Measurements from ENCODE around the gene PROM1.

Gene PROM1

DNA sequence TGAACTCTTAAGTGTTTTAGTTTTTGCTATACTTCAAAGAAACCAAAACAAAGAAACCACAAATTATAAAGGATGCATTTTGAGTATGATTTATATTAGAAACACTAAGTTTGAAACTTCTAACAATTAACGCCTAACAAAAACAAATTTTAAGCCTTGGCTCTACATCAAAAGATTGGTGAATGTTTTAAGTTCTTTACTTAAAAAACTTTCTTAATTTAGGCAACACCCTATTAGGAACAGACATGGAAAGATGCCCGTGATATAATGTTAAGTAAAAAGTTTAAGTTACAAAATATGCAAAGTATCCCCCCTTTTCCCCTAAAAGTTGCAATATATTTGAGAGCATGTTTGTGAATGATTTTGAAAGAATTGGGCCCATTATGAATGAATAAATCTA is 21.2 kb downstream of the PROM1 start:
- no peak for DNase-seq (ENCODE audit: low read depth in 2 of 2)

DNA sequence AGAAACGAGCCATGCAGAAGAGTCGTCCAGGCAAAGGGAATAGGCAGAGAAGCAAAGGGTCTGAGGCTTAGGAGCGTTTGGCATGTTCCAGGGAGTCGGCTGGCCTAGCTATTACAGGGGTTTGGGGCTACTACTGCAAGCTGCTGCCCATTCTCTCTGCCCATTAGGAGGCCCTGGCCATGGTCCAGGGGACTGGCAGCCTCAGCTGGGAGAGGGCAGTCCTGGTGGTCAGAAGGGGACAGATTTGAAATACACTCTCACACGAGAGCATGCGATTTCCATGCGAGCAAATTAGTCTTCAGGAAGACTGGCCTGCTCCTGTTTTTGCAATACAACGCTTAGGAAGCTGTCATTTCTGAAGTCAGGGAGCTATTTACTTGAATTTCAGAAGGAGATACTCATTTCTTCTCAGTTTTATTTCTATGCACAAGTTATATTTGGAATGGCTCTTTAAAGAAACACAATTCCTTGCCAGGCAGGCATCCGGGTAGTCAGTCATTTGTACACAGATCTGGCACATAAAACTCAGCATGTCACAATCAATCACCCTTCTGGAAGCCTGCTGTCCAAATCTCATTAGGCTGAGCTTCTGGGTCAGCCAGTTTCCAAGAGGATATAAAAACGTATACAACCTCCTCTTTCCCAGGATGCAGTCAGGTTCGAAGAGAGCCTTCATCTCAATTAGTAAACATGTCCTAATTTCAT is 27.0 kb downstream of the PROM1 start:
- DNase-seq (ENCODE audit: low read depth in 2 of 2), result no peak

DNA sequence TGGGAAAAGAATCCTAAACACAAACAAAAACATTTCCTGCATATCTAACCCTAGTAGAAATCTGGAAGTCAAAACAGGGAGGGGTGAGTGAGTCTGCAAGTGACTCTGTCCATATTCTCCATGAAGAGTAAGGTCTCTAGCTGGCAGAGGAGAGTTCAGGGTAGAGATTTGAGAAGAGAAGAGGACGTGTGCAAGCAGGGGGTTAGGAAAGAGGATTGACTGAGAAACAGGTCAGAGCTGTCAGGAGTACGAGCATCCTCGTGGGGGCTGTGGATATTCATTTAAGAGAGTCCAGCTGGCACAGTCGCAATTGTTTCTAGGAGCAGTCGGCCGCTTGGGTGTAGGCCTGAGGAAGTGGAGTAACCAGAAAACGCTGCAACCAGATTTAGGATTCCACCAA is 27.9 kb downstream of the PROM1 start:
- DNase-seq (ENCODE audit: low read depth in 2 of 2), result no peak

DNA sequence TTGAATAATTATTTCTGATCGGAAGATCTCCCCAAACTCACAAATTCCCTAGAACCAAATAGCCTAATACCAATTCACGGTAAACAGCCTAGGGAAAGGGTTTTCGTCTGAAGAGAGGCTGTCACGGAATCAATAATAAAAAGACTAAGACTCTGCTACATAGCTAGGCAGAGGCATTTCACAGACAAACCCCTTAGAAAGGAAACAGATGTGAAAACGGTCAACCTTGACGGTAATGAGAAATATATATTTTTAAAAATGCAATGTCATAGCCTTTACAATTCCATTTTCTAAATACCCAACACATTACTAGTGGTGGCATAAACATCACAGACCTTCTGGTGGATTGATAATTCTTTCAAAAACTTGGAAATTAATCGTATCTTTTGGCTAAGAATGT is 28.4 kb downstream of the PROM1 start:
- DNase-seq (ENCODE audit: low read depth in 2 of 2), result no peak

DNA sequence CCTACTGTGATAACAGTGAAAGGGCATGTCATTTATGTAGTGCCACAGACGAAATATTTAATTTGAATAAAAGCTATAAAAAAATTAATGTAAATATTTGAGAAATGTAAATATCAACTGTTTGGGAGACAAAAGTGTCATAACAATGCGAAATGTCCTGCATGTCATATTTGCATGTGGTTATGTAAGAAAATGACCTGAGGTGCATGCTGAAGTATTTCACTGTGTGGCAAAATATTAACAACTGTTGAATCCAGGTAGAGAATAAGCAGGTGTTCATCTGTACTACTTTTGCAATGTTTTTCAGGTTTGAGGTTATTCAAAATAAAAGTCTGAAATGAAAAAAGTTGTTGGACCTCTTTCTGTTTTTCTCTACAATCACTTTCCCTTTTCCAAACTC is 30.9 kb downstream of the PROM1 start:
- DNase-seq (ENCODE audit: low read depth in 2 of 2), result no peak

DNA sequence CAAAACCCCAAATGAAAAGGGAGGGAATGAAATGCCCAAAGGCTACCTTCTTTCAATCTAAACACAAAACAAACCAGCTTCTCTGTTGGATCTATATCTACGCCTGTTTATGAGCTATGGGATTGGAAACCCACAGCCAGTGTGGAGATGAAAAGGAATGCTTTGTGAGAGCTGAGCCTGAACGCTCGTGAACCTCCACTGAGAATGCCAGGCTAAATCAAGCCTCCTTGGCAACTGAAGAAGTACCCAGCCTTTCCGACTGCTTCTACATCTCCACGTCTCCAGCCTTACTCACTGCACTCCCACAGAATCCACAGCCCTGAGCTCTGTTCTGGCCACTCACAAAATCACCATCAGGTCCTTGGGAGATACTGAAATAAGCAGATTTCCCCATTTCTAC is 31.8 kb downstream of the PROM1 start:
- no peak for DNase-seq (ENCODE audit: low read depth in 2 of 2)

DNA sequence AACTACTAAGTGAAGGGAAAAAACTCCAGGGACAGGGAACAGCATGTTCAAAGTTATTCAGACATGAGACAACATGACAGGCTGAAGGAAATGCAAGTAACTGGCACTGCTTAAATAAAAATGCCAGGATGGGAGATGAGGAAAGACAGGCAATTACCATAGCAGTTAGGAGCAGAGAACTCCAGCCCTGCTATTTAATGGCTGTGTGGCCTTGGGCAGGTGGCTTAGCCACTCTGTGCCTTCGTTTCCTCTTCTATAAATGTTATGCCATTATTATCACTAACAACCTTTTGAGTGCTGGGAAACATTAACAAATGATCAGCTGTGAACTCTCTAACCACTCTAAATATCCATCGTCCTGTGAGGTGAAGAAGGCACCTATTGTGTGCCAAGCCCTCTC is 32.7 kb downstream of the PROM1 start:
- DNase-seq (ENCODE audit: low read depth in 2 of 2), result no peak

DNA sequence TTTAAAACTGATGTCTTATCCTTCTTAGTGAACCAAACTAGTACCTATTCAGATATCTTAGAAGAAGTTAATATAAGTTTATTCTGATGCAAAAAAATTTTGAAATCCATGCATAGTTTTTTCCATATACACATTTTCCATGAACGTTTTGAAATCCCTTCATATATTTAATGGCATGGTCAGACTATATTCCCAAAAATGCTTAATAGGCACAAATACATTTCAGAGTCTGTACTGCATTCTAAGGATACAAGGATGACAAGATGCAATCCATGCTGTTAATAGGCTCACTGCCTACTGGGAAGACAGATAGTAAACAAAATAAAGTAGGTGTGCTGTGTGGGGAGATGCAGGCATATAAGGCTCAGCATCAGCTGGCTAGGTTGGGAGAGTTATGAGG is 33.2 kb downstream of the PROM1 start:
- no peak for DNase-seq (ENCODE audit: low read depth in 2 of 2)

DNA sequence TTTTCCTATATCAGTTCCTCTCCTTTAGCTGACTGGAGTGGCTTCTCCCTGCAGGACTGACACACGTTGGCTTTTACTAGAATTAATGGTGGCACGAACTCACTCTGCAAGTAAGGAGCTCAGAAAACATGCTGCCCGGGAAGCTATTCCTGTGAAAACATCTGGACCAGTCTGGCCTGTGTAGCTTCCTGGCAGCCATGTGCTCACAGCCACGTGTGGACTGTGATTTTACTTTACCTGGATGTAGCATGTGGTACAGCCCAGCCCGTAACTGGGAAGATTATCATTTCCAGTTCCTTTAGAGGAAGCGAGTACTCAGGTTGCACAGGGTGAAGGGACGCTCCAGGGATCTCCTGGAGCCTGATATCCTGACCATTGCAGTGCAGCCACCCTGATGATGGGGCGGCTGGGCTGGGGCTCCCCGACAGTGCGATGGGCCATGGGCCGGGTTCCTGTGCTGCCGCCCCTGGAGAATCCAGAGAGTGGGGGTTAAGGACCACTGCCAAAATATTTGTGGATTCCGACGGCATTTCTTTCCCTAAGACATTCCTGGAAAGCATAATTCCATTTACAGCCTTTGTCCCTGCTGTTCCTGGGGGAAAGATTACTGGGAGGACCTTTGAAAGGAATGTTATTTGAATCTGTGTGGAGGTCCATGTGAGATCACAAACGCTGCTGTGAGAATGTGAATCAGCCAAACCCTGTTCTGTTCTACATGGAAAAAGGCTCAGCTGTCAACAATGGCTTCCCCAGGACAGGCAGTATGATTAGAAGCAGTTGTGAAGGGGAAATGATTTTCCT is 35.0 kb downstream of the PROM1 start:
- DNase-seq (ENCODE audit: low read depth in 2 of 2), result no peak

DNA sequence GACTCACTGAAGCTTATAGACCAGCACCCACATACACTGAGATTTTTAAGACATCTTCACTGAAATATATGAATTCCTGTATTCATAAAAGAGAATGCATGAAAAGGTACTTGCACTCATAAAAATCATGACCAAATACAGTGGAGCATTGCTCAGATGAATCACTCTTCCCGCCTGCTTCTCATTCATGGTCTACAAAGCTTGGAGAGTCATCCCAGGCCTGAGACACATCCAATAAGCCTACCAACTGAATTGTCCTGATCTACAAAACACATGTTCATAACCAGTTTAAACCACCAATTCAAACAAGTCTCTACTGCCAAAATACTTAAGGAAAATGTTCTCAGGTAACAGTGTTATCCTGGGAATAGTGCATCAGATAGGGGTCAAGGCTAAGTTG is 38.1 kb downstream of the PROM1 start:
- DNase-seq (ENCODE audit: low read depth in 2 of 2), result no peak

DNA sequence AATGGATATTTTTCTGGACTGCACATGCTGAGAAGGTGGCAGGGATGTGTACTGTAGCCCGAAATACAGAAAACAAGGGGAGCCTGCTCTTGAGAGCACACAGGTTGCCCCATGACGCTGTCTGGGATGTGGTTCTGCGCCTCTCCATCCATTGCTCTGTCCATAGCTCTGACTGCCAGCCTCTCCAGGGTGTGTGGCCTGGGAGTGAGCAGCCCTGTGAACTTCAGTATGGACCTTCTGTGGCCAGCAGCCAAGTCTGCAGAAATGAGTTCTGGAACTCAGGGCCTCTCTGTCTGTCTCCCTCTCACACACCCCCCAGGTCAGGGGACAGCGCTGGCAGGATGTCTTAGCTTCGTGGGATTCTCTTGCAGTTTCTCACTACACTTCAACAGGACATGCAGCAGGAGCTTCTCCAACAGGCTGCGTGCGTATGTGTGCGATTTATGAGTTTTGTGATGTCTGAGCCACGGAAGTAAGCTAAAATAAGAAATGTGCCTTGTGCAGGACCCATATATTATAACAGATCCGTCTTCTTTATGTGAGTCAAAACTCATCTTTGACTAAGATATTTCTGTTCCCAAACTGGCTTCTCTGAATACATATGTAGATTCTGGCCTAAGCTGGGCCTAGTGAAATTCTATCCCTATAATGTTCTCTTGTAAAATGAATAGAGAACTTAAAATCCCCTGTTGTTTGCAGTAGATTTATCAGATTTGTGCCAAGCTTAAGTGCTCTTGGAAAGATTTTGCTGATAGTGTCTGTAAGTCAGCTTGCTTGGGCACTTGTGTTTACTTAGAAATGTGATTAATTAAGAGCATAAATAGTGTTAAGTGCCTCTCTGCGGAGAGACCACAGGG is 40.0 kb downstream of the PROM1 start:
- DNase-seq (ENCODE audit: low read depth in 2 of 2), result no peak

DNA sequence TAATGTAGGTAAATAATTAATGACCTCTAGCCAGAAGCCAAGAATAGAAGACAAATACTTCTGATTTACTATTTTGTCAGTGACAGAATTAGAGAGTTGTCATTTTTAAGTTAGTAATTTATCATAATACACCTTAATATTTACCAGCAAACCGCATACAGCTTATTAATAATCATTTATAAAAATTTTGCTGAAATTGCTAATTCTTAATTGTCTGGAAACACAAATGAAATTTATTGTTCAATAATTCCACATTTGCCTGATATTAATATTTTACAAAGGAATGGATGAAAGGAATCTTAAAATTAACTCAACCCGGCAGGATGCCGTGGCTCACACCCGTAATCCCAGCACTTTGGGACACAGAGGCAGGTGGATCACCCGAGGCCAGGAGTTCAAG is 44.7 kb downstream of the PROM1 start:
- no peak for DNase-seq (ENCODE audit: low read depth in 2 of 2)

DNA sequence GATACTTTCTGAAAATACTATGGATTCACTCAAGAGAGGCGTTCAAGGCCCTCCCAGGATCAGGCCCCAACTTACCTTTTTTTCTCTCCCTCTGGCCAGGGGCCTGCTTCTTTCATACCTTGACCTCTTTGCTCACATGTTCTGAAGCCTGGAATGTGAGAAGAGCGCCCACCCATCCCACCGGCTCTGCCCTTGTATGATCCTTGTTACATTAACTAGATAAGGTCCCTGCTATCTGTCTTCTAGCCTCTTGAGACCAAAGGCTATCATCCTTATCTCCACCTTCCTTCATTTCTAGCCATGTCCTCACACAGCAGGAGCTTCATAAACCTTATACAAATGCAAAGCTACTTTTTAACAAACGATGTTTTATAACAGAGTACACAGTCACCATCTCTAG is 45.9 kb downstream of the PROM1 start:
- no peak for DNase-seq (ENCODE audit: low read depth in 2 of 2)

DNA sequence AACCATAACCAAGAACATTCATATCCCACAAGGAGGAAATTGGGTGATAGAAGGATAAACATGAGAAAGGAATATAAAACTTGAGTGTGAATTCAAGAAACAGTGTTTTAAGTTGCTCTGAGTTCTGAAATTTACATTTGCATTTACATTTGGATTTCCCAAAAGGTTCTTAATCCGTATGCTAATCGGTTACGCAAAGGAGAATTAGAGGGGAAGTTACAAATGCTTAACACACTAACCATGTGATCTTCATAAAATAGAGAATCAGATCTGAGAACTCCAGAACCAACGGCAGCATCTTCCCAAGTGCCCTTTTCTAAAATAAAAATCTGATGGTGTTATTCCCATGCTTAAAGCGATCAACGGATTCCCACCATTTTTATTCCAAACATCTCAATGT is 48.0 kb downstream of the PROM1 start:
- no peak for DNase-seq (ENCODE audit: low read depth in 2 of 2)

DNA sequence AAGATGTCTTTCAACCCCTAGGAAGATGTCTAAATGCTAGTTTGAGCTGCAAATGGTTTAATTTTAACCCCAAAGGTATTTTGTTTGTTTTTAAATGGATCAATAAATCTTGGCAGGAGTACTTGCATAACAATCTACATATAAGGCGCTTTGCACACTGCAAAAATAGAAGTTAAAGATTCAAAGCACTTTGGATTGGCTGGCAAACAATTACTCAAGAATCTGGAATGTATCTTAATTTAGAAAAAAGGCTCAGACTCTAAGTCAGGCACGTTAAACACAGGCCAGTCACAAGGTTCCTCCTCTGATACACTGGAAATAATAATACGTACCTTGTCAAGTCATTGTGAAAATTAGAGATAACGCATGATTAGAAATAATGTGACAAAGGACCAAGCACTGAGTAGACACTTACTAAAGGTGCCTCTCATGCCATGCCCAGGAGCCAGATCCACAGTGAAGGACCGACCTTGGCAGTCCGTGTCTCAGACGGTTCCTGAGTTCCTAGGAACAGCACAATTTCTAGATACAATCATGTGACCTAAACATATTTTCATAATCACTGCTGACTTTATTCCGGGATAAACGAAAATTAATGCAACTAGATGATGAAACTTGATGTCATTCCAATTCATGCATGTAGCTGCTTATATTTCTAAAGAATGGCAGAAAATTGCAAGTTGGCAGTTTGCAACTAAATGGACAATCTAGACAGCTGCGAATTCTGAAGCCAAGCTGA is 49.6 kb downstream of the PROM1 start:
- DNase-seq (ENCODE audit: low read depth in 2 of 2), result no peak

DNA sequence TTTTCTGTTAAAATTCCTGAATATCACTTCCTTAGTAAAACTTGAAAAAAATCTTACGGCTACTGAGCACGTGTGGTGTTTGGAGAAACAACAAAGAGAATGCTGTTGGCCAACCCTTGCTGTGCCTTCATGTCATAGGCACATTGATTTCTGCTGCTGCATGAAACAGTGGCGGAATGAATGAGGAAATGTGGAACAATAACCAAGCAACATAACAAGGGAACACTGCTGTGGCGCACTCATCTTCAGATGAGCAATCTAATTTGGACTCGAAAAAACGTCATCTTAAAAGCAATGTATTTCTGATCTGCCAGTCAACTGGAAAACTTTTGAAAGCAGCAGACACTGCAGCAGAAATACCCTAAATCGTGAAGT is 51.4 kb downstream of the PROM1 start:
- DNase-seq (ENCODE audit: low read depth in 2 of 2), result no peak

DNA sequence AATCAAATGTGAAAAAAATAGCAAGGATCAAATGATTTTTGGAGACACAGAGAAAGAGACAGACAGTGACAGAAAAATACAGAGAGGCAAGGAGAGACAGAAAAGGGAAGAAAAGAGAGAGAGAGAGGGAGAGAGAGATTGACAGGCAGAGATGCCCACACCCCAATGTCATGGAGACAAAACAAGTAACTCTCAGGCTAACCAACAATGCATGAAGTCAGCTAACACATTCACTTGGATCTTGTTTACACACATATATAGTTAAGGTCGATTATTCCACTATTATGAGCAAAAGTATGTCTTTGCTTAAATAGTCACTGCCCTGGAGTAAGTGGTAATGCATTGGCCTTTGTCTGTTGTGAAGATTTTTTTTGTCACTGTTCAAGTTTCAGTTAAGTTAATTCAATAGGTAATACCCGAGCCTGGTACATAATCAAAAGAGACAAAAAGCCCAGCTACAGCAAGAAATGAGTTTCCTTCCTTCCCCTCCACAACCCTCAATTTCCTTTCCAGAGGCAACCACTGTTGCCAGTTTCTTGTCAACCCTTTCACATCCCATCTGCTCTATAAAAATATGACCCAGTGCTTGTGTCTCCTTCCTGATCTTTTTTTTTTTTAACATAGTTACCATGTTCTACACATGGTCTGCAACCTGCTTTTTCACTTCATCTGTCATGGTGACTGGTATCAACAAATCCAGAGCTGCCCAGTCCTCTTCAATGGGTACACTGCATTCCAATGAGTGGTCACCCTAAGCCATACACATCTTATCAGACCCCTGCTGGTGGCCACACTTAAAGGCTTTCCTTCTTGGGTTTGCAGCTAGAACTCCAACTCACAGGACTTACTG is 52.1 kb downstream of the PROM1 start:
- DNase-seq (ENCODE audit: low read depth in 2 of 2), result no peak

DNA sequence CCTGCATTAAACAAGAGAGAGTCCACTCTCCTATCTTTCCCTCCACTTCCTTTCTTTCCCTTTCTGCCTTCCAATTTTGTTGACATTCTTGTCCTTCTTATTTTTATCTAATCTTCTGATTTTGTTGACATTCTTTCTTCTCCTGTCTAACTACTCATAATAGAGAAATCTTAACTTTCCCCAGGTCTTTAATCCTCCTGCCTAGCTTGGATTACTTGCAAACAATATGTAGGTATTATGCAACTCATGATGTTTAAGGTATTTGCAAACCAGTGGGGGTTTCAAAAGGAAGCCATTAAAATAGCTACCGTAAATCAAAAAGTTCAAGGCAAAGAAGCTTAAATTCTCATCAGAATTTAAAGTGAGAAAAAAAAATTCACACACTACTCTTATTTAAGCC is 53.9 kb downstream of the PROM1 start:
- no peak for DNase-seq (ENCODE audit: low read depth in 2 of 2)

DNA sequence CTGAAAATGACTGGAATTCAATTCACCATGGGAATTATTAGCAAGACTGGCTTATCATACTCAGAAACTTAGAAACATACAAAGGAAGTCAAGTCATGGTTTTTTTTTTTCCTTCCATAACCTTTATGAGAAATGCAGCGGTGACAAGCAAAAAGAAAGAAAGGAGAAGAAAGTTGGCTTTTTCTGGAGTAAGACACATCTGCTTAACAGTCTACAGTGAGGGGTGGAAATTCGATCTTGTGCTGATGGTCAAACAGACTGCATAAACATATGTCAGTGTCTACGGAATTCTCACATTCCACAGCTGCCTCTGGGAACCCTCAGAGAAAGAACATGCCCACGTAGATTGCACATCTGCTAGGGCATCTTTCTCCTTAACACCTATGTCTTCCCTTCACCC is 54.6 kb downstream of the PROM1 start:
- no peak for DNase-seq (ENCODE audit: low read depth in 2 of 2)

DNA sequence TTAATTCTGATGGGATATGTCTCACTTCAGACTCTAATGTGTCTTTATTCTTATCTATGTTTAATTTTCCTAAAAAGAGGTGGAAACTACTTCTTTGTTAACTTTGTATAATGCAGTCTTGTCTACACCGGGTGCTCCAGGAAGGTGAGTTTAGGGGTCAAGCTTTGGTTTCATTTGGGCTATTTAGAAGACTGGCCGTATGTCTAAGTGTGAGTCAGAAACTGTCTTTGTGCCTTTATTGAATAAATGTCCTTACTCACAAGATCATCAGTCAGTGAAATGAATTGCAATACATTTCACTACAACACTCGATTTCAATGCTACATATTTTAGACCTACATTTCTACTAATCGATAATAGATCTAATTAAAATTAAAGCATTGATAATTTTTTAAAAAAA is 56.2 kb downstream of the PROM1 start:
- no peak for DNase-seq (ENCODE audit: low read depth in 2 of 2)

DNA sequence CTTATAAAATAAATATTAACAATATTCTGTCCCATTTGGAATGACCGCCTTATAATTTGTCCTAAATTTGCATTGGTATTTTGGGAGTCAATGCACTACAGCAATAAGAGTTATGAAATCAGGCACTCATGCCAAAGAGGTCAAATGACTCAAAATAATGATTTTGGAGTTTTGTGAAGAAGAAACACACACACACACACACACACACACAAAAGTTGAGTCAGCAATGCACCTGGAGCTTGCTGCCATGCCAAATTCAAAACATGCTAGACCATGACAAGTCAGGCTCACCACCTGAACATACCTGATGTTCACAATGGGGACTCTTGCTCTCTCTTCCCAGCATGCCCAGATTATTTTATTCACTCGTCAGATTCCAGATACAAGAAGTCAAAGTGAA is 56.7 kb downstream of the PROM1 start:
- DNase-seq (ENCODE audit: low read depth in 2 of 2), result no peak
